ENCODE measurements around the gene PML.

GRCh38 chr15:74035121-74036017 is 40.9 kb downstream of the PML start:
- TF ChIP-seq CTCF (IDR thresholded peaks at IDR 0.05): no peak
- TF ChIP-seq POLR2A (IDR thresholded peaks at IDR 0.05): no peak

All from ovary (tissue), 3 donors.